ENCODE data around the gene TEPSIN. TPM values are rescaled to one million over a fixed set of nuclear protein-coding genes. Genes with fewer than 3 reads are reported as not detected.

TEPSIN gene
- polyA plus RNA-seq, 1 donor (not counting 4 experiments of a cell fraction or from before 2014, with no cell fraction given), result 7.1 TPM

- DNase-seq (ENCODE audit: low read depth, low spot score) (no peak), FAIRE-seq (no peak)
- Histone ChIP-seq H3K4me1 (ENCODE audit: control insufficient read depth, extremely low read depth, insufficient read depth, low read length) (no peaks in the 10 kb centered on the region), H3K9ac (ENCODE audit: control insufficient read depth, extremely low read depth, insufficient read depth, low read length) (no peak overlapping the region), H3K79me2 (ENCODE audit: control insufficient read depth, insufficient read depth, low read length) (no peaks in the 10 kb centered on the region), H3K9me1 (ENCODE audit: control insufficient read depth, extremely low read depth, insufficient read depth, low read length) (no peaks in the 10 kb centered on the region), H3K4me3 (ENCODE audit: control insufficient read depth in 2 of 3, extremely low read depth in 1 of 3, insufficient read depth in 2 of 3, low read depth in 1 of 3, low read length in 3 of 3) (no peak overlapping the region), H3K27me3 (ENCODE audit: control insufficient read depth, extremely low read depth, insufficient read depth, low read length) (no peaks in the 10 kb centered on the region), H3K9me3 (ENCODE audit: control insufficient read depth, low read depth, low read length) (no peaks in the 10 kb centered on the region), H2AFZ (ENCODE audit: control insufficient read depth, low read length) (no peak overlapping the region), H3K27ac (ENCODE audit: control insufficient read depth, insufficient read depth, low read length) (no peak overlapping the region), H3K36me3 (ENCODE audit: control insufficient read depth in 2 of 2, extremely low read depth in 1 of 2, insufficient read depth in 2 of 2, low read length in 2 of 2) (no peaks in the 10 kb centered on the region), H3K4me2 (ENCODE audit: control insufficient read depth, extremely low read depth, insufficient read depth, low read depth, low read length) (no peak overlapping the region), H4K20me1 (ENCODE audit: control insufficient read depth, extremely low read depth, insufficient read depth, low read length) (no peaks in the 10 kb centered on the region)
- TF ChIP-seq CTCF (optimal IDR thresholded peaks at IDR 0.05 in 1 of 3, IDR thresholded peaks at IDR 0.05 in 1 of 3, conservative IDR thresholded peaks at IDR 0.05 in 1 of 3; ENCODE audit: extremely low read depth in 1 of 3, insufficient read depth in 2 of 3, low read length in 3 of 3) (no peak), EZH2 (IDR thresholded peaks at IDR 0.05; ENCODE audit: low read length) (no peak)
- dilution Hi-C loops (cut with MboI; ENCODE audit: extremely low pct_ligation_motif_present, low sequenced_read_pairs), result no loop called here
These were observed 41.5 kb downstream of the TEPSIN start for GRCh38 chr17:81197409-81197795.

DNA sequence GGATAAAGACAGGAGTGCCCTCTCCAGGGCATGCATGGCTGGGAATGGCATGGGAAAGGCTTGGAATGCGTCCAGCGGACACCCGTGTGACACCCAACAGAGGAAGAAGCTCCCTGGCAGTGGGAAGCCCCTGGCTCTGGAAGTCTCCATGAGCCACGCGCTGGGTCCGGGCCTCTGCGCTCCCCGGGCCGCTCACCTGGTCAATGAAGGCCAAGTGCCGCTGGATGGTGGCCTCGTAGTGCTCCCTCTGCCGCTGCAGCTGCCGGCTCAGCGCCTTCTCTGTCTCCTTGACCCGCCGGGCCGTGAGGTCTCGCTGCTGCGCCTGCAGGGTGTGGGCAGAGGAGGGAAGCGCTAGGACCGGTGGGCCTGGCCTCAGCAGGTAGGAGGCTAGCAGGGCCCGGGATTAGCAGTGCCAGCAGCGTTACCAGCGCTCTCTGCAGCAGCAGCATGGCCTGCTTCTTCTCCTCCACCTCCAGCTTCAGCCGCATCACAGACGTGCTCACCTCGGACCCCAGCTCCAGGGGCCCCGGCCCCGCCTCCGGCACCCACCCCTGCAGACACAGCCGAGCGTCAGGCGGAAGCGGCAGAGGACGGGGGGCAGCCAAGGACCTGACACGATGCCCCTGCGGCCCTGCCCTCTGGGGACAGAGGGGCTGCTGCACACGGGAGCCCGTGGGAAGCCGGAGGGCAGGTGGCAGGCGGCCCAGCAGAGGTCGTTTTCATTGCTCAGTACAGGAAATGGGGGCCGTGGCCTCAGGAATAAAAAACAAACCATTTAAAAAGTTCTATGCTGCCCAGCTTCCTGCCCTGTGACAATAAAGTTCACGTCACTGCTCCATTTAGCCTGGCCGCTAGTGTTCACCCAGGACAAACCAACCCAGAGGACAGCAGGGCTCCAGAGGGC lies 42.1 kb downstream of the TEPSIN start:
- Histone ChIP-seq H3K27me3 (ENCODE audit: control insufficient read depth, extremely low read depth, insufficient read depth, low read length) (no peaks in the 10 kb centered on the region), H3K36me3 (ENCODE audit: control insufficient read depth in 2 of 2, extremely low read depth in 1 of 2, insufficient read depth in 2 of 2, low read length in 2 of 2) (no peaks in the 10 kb centered on the region), H3K4me3 (ENCODE audit: control insufficient read depth in 2 of 3, extremely low read depth in 1 of 3, insufficient read depth in 2 of 3, low read depth in 1 of 3, low read length in 3 of 3) (no peak overlapping the region), H3K9me1 (ENCODE audit: control insufficient read depth, extremely low read depth, insufficient read depth, low read length) (no peaks in the 10 kb centered on the region), H3K27ac (ENCODE audit: control insufficient read depth, insufficient read depth, low read length) (no peak overlapping the region), H3K9ac (ENCODE audit: control insufficient read depth, extremely low read depth, insufficient read depth, low read length) (no peak overlapping the region), H3K4me2 (ENCODE audit: control insufficient read depth, extremely low read depth, insufficient read depth, low read depth, low read length) (no peak overlapping the region), H4K20me1 (ENCODE audit: control insufficient read depth, extremely low read depth, insufficient read depth, low read length) (no peaks in the 10 kb centered on the region), H3K79me2 (ENCODE audit: control insufficient read depth, insufficient read depth, low read length) (no peaks in the 10 kb centered on the region), H3K9me3 (ENCODE audit: control insufficient read depth, low read depth, low read length) (no peaks in the 10 kb centered on the region), H2AFZ (ENCODE audit: control insufficient read depth, low read length) (no peak overlapping the region), H3K4me1 (ENCODE audit: control insufficient read depth, extremely low read depth, insufficient read depth, low read length) (no peaks in the 10 kb centered on the region)
- FAIRE-seq, result no peak
- no peak for TF ChIP-seq EZH2 (IDR thresholded peaks at IDR 0.05; ENCODE audit: low read length)
- no peak for TF ChIP-seq CTCF (optimal IDR thresholded peaks at IDR 0.05 in 1 of 3, IDR thresholded peaks at IDR 0.05 in 1 of 3, conservative IDR thresholded peaks at IDR 0.05 in 1 of 3; ENCODE audit: extremely low read depth in 1 of 3, insufficient read depth in 2 of 3, low read length in 3 of 3)
- dilution Hi-C loops (cut with MboI; ENCODE audit: extremely low pct_ligation_motif_present, low sequenced_read_pairs), result no loop called here
- DNase-seq (ENCODE audit: low read depth, low spot score), result no peak
